DND-41 (cell line): ENCODE results near the gene TXNIP.
"Not testable (repeated sequence)": the region's sequence is repeated elsewhere in the genome, so short reads cannot be mapped to it uniquely, and the experiment has no call there.

Experiments used
- ATAC-seq: fragments of 200-7000 bp; cut with Tn5 transposase; 3 replicates; pipeline ENCODE4 v1.9.1; 2021; ENCODE audit warnings: low read depth; ENCODE audit not compliant: insufficient read depth
- DNase-seq: peaks from one replicate; pipeline ENCODE4 v3.0.0-alpha.2; 2020
- H2AFZ ChIP-seq: 2 replicates; pipeline ENCODE4 v1.6.0; 2012; ENCODE audit warnings: low read depth, low read length
- H3K27ac ChIP-seq: 2 replicates; pipeline ENCODE4 v1.5.1; 2012; ENCODE audit warnings: low read length, inconsistent platforms
- H3K27me3 ChIP-seq: fragments of 200-600 bp; sonication (generic); 2 replicates; pipeline ENCODE4 v1.6.0; 2012; ENCODE audit warnings: low read length, mild to moderate bottlenecking, inconsistent platforms; ENCODE audit not compliant: insufficient read depth, poor library complexity
- H3K36me3 ChIP-seq: 2 replicates; pipeline ENCODE4 v1.5.1; 2012; ENCODE audit warnings: low read length, inconsistent platforms; ENCODE audit not compliant: insufficient read depth
- H3K4me1 ChIP-seq: 2 replicates; pipeline ENCODE4 v1.5.1; 2012; ENCODE audit warnings: mild to moderate bottlenecking, low read length; ENCODE audit not compliant: insufficient read depth
- H3K4me2 ChIP-seq: 2 replicates; pipeline ENCODE4 v1.6.0; 2012; ENCODE audit warnings: mild to moderate bottlenecking, moderate library complexity, low read length, inconsistent platforms; ENCODE audit not compliant: insufficient read depth
- H3K4me3 ChIP-seq, 2 experiments: fragments of 200-600 bp in 1 of 2; shearing (Covaris generic) in 1 of 2; 2 replicates each; pipeline ENCODE4 v1.5.1; 2012 to 2016; ENCODE audit warnings: inconsistent platforms in 2 of 2, low read length in 2 of 2, mild to moderate bottlenecking in 2 of 2, low read depth in 1 of 2, moderate library complexity in 1 of 2
- H3K79me2 ChIP-seq: 2 replicates; pipeline ENCODE4 v1.6.0; 2012; ENCODE audit warnings: low read length, inconsistent platforms; ENCODE audit not compliant: insufficient read depth
- H3K9ac ChIP-seq: 2 replicates; pipeline ENCODE4 v1.6.0; 2012; ENCODE audit warnings: low read depth, mild to moderate bottlenecking, inconsistent platforms, low read length, moderate library complexity
- H3K9me3 ChIP-seq: 2 replicates; pipeline ENCODE4 v1.5.1; 2012; ENCODE audit warnings: low read length, moderate library complexity, mild to moderate bottlenecking, inconsistent platforms; ENCODE audit not compliant: insufficient read depth, severe bottlenecking
- H4K20me1 ChIP-seq: 2 replicates; pipeline ENCODE4 v1.6.0; 2012; ENCODE audit warnings: low read length; ENCODE audit not compliant: insufficient read depth
- EZH2 ChIP-seq: IDR thresholded peaks from 3 replicates; pipeline ENCODE4 v1.6.1; 2012; ENCODE audit warnings: borderline replicate concordance, low read depth, mild to moderate bottlenecking, moderate library complexity, low read length, inconsistent platforms; ENCODE audit not compliant: severe bottlenecking
- TF ChIP-seq, protein P1 (sequence below): IDR thresholded peaks from 2 replicates; pipeline ENCODE4 v1.5.1; 2012; ENCODE audit warnings: borderline replicate concordance, low read length, moderate library complexity, mild to moderate bottlenecking; ENCODE audit not compliant: poor library complexity, severe bottlenecking; ENCODE audit errors: extremely low read depth

The TXNIP gene

DNA sequence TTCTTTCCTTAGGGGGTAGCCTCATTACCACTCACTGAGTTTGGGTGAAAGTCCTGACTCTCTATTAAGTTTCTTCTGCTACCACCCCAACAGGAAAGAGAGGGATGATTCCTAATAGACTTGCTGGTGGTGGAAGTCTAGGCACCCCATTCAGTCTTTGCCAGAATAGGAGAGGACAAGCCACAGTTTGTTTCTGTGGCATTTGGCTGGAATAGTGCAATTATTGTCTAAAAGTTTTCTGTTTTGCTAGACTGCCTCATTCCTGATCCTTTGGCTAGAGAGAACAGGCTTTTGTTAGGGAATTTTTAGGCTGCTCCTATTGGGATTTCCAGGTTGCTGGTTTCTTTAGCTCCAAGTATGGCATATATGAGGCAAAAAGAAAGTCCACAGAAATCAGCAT is 35.1 kb upstream of the TXNIP start:
- ATAC-seq = no peak
- no peak for DNase-seq
- H3K4me1 ChIP-seq = peaks cover 26% of the 10 kb centered on the region
- H3K4me2 ChIP-seq = no peak overlapping the region
- H4K20me1 ChIP-seq = no peaks in the 10 kb centered on the region
- H2AFZ ChIP-seq = no peak overlapping the region
- no peaks in the 10 kb centered on the region for H3K36me3 ChIP-seq
- H3K27ac ChIP-seq = no peak overlapping the region
- no peak overlapping the region for H3K9ac ChIP-seq
- no peak overlapping the region for H3K4me3 ChIP-seq
- H3K27me3 ChIP-seq = no peaks in the 10 kb centered on the region
- no peaks in the 10 kb centered on the region for H3K79me2 ChIP-seq
- H3K9me3 ChIP-seq = no peaks in the 10 kb centered on the region
- TF ChIP-seq, protein P1, sequence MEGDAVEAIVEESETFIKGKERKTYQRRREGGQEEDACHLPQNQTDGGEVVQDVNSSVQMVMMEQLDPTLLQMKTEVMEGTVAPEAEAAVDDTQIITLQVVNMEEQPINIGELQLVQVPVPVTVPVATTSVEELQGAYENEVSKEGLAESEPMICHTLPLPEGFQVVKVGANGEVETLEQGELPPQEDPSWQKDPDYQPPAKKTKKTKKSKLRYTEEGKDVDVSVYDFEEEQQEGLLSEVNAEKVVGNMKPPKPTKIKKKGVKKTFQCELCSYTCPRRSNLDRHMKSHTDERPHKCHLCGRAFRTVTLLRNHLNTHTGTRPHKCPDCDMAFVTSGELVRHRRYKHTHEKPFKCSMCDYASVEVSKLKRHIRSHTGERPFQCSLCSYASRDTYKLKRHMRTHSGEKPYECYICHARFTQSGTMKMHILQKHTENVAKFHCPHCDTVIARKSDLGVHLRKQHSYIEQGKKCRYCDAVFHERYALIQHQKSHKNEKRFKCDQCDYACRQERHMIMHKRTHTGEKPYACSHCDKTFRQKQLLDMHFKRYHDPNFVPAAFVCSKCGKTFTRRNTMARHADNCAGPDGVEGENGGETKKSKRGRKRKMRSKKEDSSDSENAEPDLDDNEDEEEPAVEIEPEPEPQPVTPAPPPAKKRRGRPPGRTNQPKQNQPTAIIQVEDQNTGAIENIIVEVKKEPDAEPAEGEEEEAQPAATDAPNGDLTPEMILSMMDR = no peak
- no peak for TF ChIP-seq EZH2

DNA sequence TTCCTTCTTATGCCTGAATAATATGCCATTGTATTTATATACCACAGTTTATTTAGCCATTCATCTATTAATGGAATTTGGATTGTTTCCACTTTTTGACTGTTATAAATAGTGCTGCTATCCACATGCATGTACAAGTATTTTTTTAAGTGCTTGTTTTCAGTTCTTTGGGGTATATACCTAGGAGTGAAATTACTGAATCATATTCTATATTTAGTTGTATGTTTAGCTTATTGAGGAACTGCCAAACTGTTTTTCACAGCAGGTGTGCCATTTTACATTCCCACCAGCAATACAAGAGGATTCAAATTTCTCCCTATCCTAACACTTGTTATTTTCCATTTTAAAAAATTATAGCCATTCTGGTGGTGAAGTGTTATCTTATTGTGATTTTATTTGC is 32.7 kb upstream of the TXNIP start:
- DNase-seq = no peak
- Histone ChIP-seq H3K79me2 (no peaks in the 10 kb centered on the region), H3K36me3 (no peaks in the 10 kb centered on the region), H3K27me3 (no peaks in the 10 kb centered on the region), H3K4me3 (no peak overlapping the region), H2AFZ (no peak overlapping the region), H3K4me1 (peaks cover 7% of the 10 kb centered on the region), H3K27ac (no peak overlapping the region), H3K9me3 (no peaks in the 10 kb centered on the region), H3K4me2 (no peak overlapping the region), H4K20me1 (no peaks in the 10 kb centered on the region), H3K9ac (no peak overlapping the region)
- ATAC-seq = no peak
- no peak for TF ChIP-seq EZH2
- TF ChIP-seq, protein P1 = no peak

DNA sequence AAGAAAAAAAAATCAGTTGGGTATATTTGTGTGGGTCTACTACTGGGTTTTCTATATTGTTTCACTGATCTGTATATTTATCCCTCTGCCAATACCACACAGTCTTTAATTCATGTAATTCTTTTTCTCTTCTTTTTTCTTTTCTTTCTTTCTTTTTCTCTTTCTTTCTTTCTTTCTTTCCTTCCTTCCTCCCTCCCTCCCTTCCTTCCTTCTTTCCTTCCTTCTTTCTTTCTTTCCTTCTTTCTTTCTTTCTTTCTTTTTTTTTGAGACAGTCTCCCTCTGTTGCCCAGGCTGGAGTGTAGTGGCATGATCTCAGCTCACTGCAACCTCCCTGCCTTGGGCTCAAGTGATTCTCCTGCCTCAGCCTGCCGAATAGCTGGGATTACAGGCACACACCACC is 30.3 kb upstream of the TXNIP start:
- not testable (repeated sequence) for H3K27ac ChIP-seq, H2AFZ ChIP-seq, H3K4me2 ChIP-seq, H3K79me2 ChIP-seq, ATAC-seq, H3K36me3 ChIP-seq, H3K9me3 ChIP-seq, H3K27me3 ChIP-seq, H3K9ac ChIP-seq, H3K4me1 ChIP-seq, H4K20me1 ChIP-seq, DNase-seq, H3K4me3 ChIP-seq

DNA sequence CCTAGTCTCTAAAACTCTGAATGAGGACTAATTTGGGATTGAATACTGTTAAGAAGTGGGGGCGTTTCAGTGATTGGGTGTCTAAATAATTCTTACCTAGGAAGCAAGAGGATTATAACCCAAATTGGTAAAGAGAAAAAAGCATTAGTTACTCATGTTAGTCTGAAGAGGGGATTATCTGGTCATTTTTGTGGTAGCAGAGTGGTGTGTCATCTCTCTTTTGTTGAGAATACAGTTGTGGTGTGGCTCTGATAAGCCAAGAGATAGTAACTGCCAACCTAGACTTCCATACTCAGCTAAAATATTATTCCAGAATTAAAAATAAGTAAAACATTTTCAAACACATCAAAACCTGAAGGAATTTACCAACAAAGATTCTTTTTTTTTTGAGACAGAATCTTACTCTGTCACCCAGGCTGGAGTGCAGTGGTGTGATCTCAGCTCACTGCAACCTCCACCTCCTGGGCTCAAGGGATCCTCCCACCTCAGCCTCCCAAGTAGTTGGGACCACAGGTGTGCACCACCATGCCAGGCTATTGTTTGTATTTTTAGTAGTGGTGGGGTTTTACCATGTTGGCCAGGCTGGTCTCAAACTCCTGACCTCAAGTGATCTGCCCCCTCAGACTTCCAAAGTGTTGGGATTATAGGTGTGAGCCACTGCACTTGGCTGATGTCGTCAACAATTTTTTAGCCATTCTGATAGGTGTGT is 29.6 kb upstream of the TXNIP start:
- not testable (repeated sequence) for H3K27me3 ChIP-seq, H3K36me3 ChIP-seq, H3K4me2 ChIP-seq, H3K27ac ChIP-seq, H3K4me1 ChIP-seq, H3K4me3 ChIP-seq, H2AFZ ChIP-seq, H3K9ac ChIP-seq, ATAC-seq, H3K79me2 ChIP-seq, DNase-seq, H3K9me3 ChIP-seq, H4K20me1 ChIP-seq
